ENCODE data around the gene SOS1. TPM values are rescaled to one million over a fixed set of nuclear protein-coding genes. Genes with fewer than 3 reads are reported as not detected.

SOS1 gene
- total and polyA plus RNA-seq, 4 donors, result 4.2 to 16.4 (median 7.2) TPM

DNA sequence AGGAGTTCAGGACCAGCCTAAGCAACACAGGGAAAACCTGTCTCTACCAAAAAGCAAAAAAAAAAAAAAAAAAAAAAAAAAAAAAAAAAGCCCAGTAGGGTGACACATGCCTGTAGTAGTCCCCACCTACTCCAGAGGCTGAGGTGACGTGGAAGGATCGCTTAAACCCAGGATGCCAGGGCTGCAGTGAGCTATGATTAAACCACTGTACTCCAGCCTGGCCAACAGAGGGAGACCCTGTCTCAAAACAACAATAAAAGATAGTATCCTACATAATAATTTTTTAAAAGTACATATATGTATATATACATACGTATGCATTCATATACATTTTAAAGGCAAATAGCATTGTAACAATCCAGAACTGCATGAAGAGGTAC is 51.7 kb downstream of the SOS1 start:
- Histone ChIP-seq H3K9me3 (ENCODE audit: control insufficient read depth in 4 of 4, low read length in 3 of 4) (no peaks in the 10 kb centered on the region), H3K4me3 (ENCODE audit: low read depth in 1 of 3, low read length in 3 of 3) (no peak overlapping the region), H3K27me3 (ENCODE audit: control insufficient read depth in 4 of 4, insufficient read depth in 4 of 4, low read length in 3 of 4) (no peaks in the 10 kb centered on the region), H3K9ac (ENCODE audit: low read depth in 1 of 2, low read length in 2 of 2) (no peak overlapping the region), H3K27ac (ENCODE audit: low read depth in 1 of 2, low read length in 2 of 2) (no peak overlapping the region), H3K36me3 (ENCODE audit: control insufficient read depth in 4 of 4, insufficient read depth in 3 of 4, low read depth in 1 of 4, low read length in 3 of 4) (peaks cover 2 to 5% (median 3%) of the 10 kb centered on the region in 4 donors), H3K4me1 (ENCODE audit: control insufficient read depth in 4 of 4, insufficient read depth in 4 of 4, low read length in 3 of 4) (peaks cover 0 to 2% (median 0%) of the 10 kb centered on the region in 4 donors)
- 91% methylated on average over 3 of the region's 3 CpGs for WGBS
- TF ChIP-seq FOXA2 (IDR thresholded peaks at IDR 0.05), result no peak
- no peak for TF ChIP-seq TAF1 (conservative IDR thresholded peaks at IDR 0.05)
- TF ChIP-seq, protein P1, sequence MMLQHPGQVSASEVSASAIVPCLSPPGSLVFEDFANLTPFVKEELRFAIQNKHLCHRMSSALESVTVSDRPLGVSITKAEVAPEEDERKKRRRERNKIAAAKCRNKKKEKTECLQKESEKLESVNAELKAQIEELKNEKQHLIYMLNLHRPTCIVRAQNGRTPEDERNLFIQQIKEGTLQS (IDR thresholded peaks at IDR 0.05), result no peak
- TF ChIP-seq GABPA (IDR thresholded peaks at IDR 0.05 in 1 of 2, conservative IDR thresholded peaks at IDR 0.05 in 1 of 2), result no peak
- TF ChIP-seq EGR1 (IDR thresholded peaks at IDR 0.05; ENCODE audit: low read depth in 2 of 2), result no peak
- TF ChIP-seq RAD21 (IDR thresholded peaks at IDR 0.05), result no peak
- TF ChIP-seq RXRA (IDR thresholded peaks at IDR 0.05), result no peak
- TF ChIP-seq JUND (IDR thresholded peaks at IDR 0.05), result no peak
- DNase-seq (ENCODE audit: low spot score), result no peak

DNA sequence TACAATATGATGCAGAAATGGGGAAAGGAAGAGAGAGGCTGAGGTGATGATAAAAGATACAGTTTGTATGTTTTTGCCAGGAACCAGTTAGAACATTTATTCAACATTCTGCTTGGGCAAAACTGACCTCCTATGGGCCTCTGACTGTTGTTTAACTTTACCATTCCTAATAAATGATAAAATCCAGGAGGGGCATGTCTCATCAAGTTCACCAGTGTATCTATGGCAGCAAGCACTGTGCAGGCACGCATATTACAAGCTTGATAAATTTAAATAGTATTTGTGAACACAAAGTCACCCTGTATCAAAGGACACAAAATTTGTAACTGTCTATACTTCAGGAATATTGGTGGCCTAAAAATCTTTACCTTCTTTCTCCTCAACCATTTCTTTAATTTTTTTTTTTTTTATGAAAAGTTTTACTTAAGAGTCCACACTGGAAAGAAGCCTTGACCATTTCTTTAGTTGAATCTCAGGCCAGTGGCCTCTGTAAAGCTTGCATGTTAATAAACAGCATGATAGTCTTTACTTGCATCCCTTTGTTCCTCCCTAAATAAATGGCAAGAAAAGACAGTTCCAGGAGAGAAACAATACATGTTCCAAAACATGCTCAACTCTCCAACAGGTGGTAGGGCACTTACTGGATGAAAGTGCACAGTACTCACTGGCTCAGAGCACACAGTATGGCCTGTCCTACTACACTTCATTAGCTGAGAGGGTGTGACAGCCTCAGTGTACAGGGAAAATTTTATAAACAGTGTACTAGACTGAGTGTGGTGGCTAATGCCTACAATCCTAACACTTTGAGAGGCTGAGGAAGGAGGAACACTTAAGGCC is 52.3 kb downstream of the SOS1 start:
- no peaks in the 10 kb centered on the region for H3K9me3 ChIP-seq (ENCODE audit: control insufficient read depth in 4 of 4, low read length in 3 of 4)
- 89% methylated on average over 1 of the region's 1 CpG for WGBS
- H3K4me3 ChIP-seq (ENCODE audit: low read depth in 1 of 3, low read length in 3 of 3), result no peak overlapping the region
- TF ChIP-seq YY1 (IDR thresholded peaks at IDR 0.05) (no peak), RAD21 (IDR thresholded peaks at IDR 0.05) (no peak), TAF1 (conservative IDR thresholded peaks at IDR 0.05) (no peak), SP1 (IDR thresholded peaks at IDR 0.05) (no peak), RXRA (IDR thresholded peaks at IDR 0.05) (no peak)
- TF ChIP-seq, protein P2, sequence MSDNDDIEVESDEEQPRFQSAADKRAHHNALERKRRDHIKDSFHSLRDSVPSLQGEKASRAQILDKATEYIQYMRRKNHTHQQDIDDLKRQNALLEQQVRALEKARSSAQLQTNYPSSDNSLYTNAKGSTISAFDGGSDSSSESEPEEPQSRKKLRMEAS (IDR thresholded peaks at IDR 0.05), result no peak
- no peak overlapping the region for H3K27ac ChIP-seq (ENCODE audit: low read depth in 1 of 2, low read length in 2 of 2)
- DNase-seq (ENCODE audit: low spot score), result no peak
- no peak overlapping the region for H3K9ac ChIP-seq (ENCODE audit: low read depth in 1 of 2, low read length in 2 of 2)
- H3K36me3 ChIP-seq (ENCODE audit: control insufficient read depth in 4 of 4, insufficient read depth in 3 of 4, low read depth in 1 of 4, low read length in 3 of 4), result peaks cover 2 to 5% (median 3%) of the 10 kb centered on the region in 4 donors
- H3K4me1 ChIP-seq (ENCODE audit: control insufficient read depth in 4 of 4, insufficient read depth in 4 of 4, low read length in 3 of 4), result peaks cover 0 to 2% (median 0%) of the 10 kb centered on the region in 4 donors
- no peaks in the 10 kb centered on the region for H3K27me3 ChIP-seq (ENCODE audit: control insufficient read depth in 4 of 4, insufficient read depth in 4 of 4, low read length in 3 of 4)

DNA sequence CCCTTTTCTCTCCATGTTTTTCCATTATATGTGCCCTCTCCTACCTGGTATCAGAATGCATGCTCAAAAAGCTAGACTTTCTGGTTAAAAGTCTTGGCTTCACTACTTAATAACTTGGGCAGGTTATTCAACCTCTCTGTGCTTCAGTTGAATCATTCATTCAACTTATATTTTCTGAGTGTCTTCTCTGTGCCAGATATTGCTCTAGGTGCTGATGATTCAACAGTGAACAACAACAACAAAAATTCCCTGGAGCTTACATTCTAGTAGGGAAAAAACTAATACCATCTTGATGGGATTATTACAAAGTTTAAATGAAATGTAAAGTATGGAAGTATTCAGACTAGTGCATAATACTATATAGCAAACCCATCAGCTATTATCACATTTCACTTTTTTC is 55.2 kb downstream of the SOS1 start:
- no peaks in the 10 kb centered on the region for H3K27me3 ChIP-seq (ENCODE audit: control insufficient read depth in 4 of 4, insufficient read depth in 4 of 4, low read length in 3 of 4)
- no peak overlapping the region for H3K4me3 ChIP-seq (ENCODE audit: low read depth in 1 of 3, low read length in 3 of 3)
- H3K9me3 ChIP-seq (ENCODE audit: control insufficient read depth in 4 of 4, low read length in 3 of 4), result no peaks in the 10 kb centered on the region
- no peak overlapping the region for H3K9ac ChIP-seq (ENCODE audit: low read depth in 1 of 2, low read length in 2 of 2)
- peaks cover 2 to 5% (median 4%) of the 10 kb centered on the region in 4 donors for H3K36me3 ChIP-seq (ENCODE audit: control insufficient read depth in 4 of 4, insufficient read depth in 3 of 4, low read depth in 1 of 4, low read length in 3 of 4)
- H3K27ac ChIP-seq (ENCODE audit: low read depth in 1 of 2, low read length in 2 of 2), result no peak overlapping the region
- H3K4me1 ChIP-seq (ENCODE audit: control insufficient read depth in 4 of 4, insufficient read depth in 4 of 4, low read length in 3 of 4), result no peaks in the 10 kb centered on the region
- no peak for TF ChIP-seq FOXA1 (IDR thresholded peaks at IDR 0.05)
- TF ChIP-seq RAD21 (IDR thresholded peaks at IDR 0.05), result no peak
- TF ChIP-seq SP1 (IDR thresholded peaks at IDR 0.05), result no peak
- TF ChIP-seq JUND (IDR thresholded peaks at IDR 0.05), result no peak
- TF ChIP-seq YY1 (IDR thresholded peaks at IDR 0.05), result no peak
- TF ChIP-seq, protein P1 (IDR thresholded peaks at IDR 0.05), result no peak
- TF ChIP-seq, protein P2 (IDR thresholded peaks at IDR 0.05), result no peak
- TF ChIP-seq EGR1 (IDR thresholded peaks at IDR 0.05; ENCODE audit: low read depth in 2 of 2), result no peak
- TF ChIP-seq, protein P3, sequence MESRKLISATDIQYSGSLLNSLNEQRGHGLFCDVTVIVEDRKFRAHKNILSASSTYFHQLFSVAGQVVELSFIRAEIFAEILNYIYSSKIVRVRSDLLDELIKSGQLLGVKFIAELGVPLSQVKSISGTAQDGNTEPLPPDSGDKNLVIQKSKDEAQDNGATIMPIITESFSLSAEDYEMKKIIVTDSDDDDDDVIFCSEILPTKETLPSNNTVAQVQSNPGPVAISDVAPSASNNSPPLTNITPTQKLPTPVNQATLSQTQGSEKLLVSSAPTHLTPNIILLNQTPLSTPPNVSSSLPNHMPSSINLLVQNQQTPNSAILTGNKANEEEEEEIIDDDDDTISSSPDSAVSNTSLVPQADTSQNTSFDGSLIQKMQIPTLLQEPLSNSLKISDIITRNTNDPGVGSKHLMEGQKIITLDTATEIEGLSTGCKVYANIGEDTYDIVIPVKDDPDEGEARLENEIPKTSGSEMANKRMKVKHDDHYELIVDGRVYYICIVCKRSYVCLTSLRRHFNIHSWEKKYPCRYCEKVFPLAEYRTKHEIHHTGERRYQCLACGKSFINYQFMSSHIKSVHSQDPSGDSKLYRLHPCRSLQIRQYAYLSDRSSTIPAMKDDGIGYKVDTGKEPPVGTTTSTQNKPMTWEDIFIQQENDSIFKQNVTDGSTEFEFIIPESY (IDR thresholded peaks at IDR 0.05), result no peak
- TF ChIP-seq, protein P4, sequence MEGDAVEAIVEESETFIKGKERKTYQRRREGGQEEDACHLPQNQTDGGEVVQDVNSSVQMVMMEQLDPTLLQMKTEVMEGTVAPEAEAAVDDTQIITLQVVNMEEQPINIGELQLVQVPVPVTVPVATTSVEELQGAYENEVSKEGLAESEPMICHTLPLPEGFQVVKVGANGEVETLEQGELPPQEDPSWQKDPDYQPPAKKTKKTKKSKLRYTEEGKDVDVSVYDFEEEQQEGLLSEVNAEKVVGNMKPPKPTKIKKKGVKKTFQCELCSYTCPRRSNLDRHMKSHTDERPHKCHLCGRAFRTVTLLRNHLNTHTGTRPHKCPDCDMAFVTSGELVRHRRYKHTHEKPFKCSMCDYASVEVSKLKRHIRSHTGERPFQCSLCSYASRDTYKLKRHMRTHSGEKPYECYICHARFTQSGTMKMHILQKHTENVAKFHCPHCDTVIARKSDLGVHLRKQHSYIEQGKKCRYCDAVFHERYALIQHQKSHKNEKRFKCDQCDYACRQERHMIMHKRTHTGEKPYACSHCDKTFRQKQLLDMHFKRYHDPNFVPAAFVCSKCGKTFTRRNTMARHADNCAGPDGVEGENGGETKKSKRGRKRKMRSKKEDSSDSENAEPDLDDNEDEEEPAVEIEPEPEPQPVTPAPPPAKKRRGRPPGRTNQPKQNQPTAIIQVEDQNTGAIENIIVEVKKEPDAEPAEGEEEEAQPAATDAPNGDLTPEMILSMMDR (IDR thresholded peaks at IDR 0.05; ENCODE audit: low read depth, low read length, missing input control), result no peak
- no peak for TF ChIP-seq FOXA2 (IDR thresholded peaks at IDR 0.05)
- TF ChIP-seq, protein P5, sequence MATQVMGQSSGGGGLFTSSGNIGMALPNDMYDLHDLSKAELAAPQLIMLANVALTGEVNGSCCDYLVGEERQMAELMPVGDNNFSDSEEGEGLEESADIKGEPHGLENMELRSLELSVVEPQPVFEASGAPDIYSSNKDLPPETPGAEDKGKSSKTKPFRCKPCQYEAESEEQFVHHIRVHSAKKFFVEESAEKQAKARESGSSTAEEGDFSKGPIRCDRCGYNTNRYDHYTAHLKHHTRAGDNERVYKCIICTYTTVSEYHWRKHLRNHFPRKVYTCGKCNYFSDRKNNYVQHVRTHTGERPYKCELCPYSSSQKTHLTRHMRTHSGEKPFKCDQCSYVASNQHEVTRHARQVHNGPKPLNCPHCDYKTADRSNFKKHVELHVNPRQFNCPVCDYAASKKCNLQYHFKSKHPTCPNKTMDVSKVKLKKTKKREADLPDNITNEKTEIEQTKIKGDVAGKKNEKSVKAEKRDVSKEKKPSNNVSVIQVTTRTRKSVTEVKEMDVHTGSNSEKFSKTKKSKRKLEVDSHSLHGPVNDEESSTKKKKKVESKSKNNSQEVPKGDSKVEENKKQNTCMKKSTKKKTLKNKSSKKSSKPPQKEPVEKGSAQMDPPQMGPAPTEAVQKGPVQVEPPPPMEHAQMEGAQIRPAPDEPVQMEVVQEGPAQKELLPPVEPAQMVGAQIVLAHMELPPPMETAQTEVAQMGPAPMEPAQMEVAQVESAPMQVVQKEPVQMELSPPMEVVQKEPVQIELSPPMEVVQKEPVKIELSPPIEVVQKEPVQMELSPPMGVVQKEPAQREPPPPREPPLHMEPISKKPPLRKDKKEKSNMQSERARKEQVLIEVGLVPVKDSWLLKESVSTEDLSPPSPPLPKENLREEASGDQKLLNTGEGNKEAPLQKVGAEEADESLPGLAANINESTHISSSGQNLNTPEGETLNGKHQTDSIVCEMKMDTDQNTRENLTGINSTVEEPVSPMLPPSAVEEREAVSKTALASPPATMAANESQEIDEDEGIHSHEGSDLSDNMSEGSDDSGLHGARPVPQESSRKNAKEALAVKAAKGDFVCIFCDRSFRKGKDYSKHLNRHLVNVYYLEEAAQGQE (IDR thresholded peaks at IDR 0.05), result no peak
- no peak for DNase-seq (ENCODE audit: low spot score)
